Mesendoderm (in vitro differentiated cells): ENCODE data around the gene SCG3.

ENCODE experiments used
- DNase-seq: peaks from one replicate; pipeline ENCODE4 v3.0.0; 2013
- H2AK5ac ChIP-seq: 2 replicates; pipeline ENCODE4 v1.6.1; 2013; ENCODE audit warnings: low read length, inconsistent platforms
- H2BK120ac ChIP-seq: 2 replicates; pipeline ENCODE4 v1.6.1; 2013; ENCODE audit warnings: low read depth, mild to moderate bottlenecking, low read length, moderate library complexity, mixed read lengths
- H2BK15ac ChIP-seq: replicated peaks from 2 replicates; pipeline ENCODE4 v1.6.1; 2013; ENCODE audit warnings: low read depth, mild to moderate bottlenecking, moderate library complexity
- H2BK5ac ChIP-seq: 2 replicates; pipeline ENCODE4 v1.6.1; 2013; ENCODE audit warnings: low read length, inconsistent platforms
- H3K18ac ChIP-seq: 2 replicates; pipeline ENCODE4 v1.6.1; 2013; ENCODE audit warnings: mild to moderate bottlenecking, low read length, mixed read lengths
- H3K23ac ChIP-seq: one replicate; pipeline ENCODE4 v1.6.1; 2013; ENCODE audit warnings: low read length
- H3K27ac ChIP-seq: 2 replicates; pipeline ENCODE4 v1.5.1; 2013; ENCODE audit warnings: low read depth, mild to moderate bottlenecking, inconsistent platforms, low read length, moderate library complexity
- H3K27me3 ChIP-seq: 2 replicates; pipeline ENCODE4 v1.6.1; 2013; ENCODE audit warnings: low read length, control low read depth, mild to moderate bottlenecking, inconsistent platforms; ENCODE audit not compliant: insufficient read depth, poor library complexity
- H3K36me3 ChIP-seq: 2 replicates; pipeline ENCODE4 v1.6.1; 2013; ENCODE audit warnings: low read length, inconsistent platforms; ENCODE audit not compliant: control insufficient read depth, insufficient read depth
- H3K4ac ChIP-seq: one replicate; pipeline ENCODE4 v1.6.1; 2013; ENCODE audit warnings: low read depth, mild to moderate bottlenecking, low read length, moderate library complexity
- H3K4me1 ChIP-seq: 2 replicates; pipeline ENCODE4 v1.6.1; 2013; ENCODE audit warnings: low read depth, low read length, inconsistent platforms; ENCODE audit not compliant: control insufficient read depth
- H3K4me2 ChIP-seq: 2 replicates; pipeline ENCODE4 v1.6.1; 2013; ENCODE audit warnings: low read length
- H3K4me3 ChIP-seq: 2 replicates; pipeline ENCODE4 v1.5.1; 2013; ENCODE audit warnings: mild to moderate bottlenecking, low read length
- H3K56ac ChIP-seq: one replicate; pipeline ENCODE4 v1.6.1; 2013; ENCODE audit warnings: low read length
- H3K79me1 ChIP-seq: 2 replicates; pipeline ENCODE4 v1.6.1; 2013; ENCODE audit warnings: low read length, inconsistent platforms
- H3K79me2 ChIP-seq: 2 replicates; pipeline ENCODE4 v1.6.1; 2013; ENCODE audit warnings: mild to moderate bottlenecking, low read length; ENCODE audit not compliant: control insufficient read depth, insufficient read depth
- H3K9ac ChIP-seq: 2 replicates; pipeline ENCODE4 v1.6.1; 2013; ENCODE audit warnings: low read length, inconsistent platforms
- H4K5ac ChIP-seq: one replicate; pipeline ENCODE4 v1.6.1; 2013; ENCODE audit warnings: low read length
- H4K8ac ChIP-seq: one replicate; pipeline ENCODE4 v1.6.1; 2013; ENCODE audit warnings: low read depth, mild to moderate bottlenecking, control low read depth, low read length, moderate library complexity
- WGBS: extraction: QIAGEN DNeasy Blood & Tissue Kit; methylation state at CpG from one replicate; pipeline ENCODE4 v1.1.7; 2013; ENCODE audit warnings: low lambda C conversion rate, missing lambda C conversion rate; ENCODE audit not compliant: insufficient coverage; ENCODE audit errors: extremely low coverage; 5-methylcytosine and 5-hydroxymethylcytosine counted together

Gene SCG3

DNA sequence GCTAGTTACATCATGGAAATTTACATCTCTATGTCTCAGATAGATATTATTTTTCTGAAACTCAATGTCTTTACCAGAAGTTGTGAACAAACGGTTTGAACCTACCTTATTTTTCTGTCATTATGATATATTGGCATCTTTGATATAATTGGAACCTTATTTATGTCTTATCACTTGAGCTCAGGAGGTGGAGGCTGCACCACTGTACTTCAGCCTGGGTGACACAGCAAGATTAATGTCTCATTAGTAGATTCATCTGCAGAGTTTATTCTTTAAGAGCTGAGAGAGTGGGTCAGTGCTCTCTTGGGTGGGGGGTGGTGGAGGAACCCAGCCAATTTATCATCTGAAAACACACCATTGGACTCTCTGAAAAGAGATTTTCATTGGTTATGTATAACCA lies 21.4 kb downstream of the SCG3 start:
- no peak overlapping the region for H4K8ac ChIP-seq
- no peaks in the 10 kb centered on the region for H3K36me3 ChIP-seq
- H4K5ac ChIP-seq: no peak overlapping the region
- H2BK120ac ChIP-seq: no peak overlapping the region
- no peak overlapping the region for H3K27ac ChIP-seq
- no peak overlapping the region for H3K4me3 ChIP-seq
- H3K79me1 ChIP-seq: no peaks in the 10 kb centered on the region
- H3K79me2 ChIP-seq: no peaks in the 10 kb centered on the region
- no peak overlapping the region for H3K4me2 ChIP-seq
- H2BK15ac ChIP-seq: no peak overlapping the region
- H3K4ac ChIP-seq: no peak overlapping the region
- H2BK5ac ChIP-seq: no peak overlapping the region
- no peak for DNase-seq
- no peak overlapping the region for H3K9ac ChIP-seq
- H3K56ac ChIP-seq: no peak overlapping the region
- no CpG with 5 or more reads among the region's 1 CpG for WGBS
- H2AK5ac ChIP-seq: no peak overlapping the region
- no peaks in the 10 kb centered on the region for H3K4me1 ChIP-seq
- H3K18ac ChIP-seq: no peak overlapping the region
- H3K27me3 ChIP-seq: no peaks in the 10 kb centered on the region
- H3K23ac ChIP-seq: no peak overlapping the region

DNA sequence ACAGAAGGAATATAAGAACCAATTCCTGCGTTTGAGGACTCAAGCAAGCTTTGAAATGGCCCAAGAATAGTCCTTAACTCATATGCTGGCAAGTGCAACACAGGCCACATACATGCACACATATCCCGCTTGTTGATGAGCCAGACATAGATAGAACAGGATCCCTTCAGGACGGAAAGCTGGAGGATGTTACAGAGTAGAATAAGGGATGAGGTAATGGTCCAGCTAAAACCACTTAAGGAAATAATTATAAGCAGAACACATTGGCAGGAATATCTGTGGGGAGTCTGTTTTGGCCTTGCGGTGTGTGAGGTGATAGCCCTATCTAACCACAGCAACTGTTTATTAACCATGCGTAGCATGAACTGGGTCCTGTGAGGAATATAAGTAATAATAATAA lies 25.0 kb downstream of the SCG3 start:
- no peak for DNase-seq
- no peaks in the 10 kb centered on the region for H3K79me1 ChIP-seq
- H3K27ac ChIP-seq: no peak overlapping the region
- H2BK5ac ChIP-seq: no peak overlapping the region
- no CpG with 5 or more reads among the region's 5 CpGs for WGBS
- H3K4me2 ChIP-seq: no peak overlapping the region
- H3K56ac ChIP-seq: no peak overlapping the region
- no peak overlapping the region for H3K23ac ChIP-seq
- H3K79me2 ChIP-seq: no peaks in the 10 kb centered on the region
- no peak overlapping the region for H2BK120ac ChIP-seq
- no peak overlapping the region for H4K5ac ChIP-seq
- H3K4me3 ChIP-seq: no peak overlapping the region
- H4K8ac ChIP-seq: no peak overlapping the region
- no peak overlapping the region for H3K9ac ChIP-seq
- H2AK5ac ChIP-seq: no peak overlapping the region
- no peaks in the 10 kb centered on the region for H3K36me3 ChIP-seq
- H3K4ac ChIP-seq: no peak overlapping the region
- no peak overlapping the region for H2BK15ac ChIP-seq
- H3K27me3 ChIP-seq: no peaks in the 10 kb centered on the region
- no peaks in the 10 kb centered on the region for H3K4me1 ChIP-seq
- no peak overlapping the region for H3K18ac ChIP-seq

DNA sequence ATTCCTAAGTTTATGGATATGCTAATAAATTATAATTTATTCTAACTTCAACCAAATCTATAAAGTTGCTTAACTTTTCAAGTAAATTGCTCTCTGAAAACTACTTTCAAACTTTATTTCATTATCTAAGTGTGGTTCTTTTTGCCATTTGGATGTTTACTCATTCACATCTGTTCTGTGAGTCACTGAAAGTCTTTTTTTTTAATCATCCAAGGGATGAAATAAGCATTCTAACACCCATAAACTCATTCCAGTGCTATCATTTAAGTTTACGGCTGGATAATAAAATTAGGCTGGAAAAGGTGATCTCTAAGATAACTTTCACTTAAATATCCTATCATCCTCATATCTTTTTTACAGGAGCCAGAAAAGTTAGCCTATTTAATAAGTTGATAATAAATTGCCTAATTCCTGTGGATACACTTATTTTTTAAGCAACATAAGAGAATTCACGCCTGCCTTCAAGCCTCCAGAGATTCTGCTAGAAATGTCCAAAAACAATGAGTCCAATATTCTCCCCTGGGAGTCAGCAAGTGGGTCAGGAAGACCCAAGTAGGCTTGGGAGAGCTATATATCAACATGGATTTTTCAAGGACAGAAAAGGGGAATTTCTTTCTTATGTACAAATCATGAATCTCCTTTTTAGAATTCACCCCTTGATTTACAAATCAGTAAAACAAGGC lies 25.8 kb downstream of the SCG3 start:
- H2AK5ac ChIP-seq: no peak overlapping the region
- H3K4ac ChIP-seq: no peak overlapping the region
- no peaks in the 10 kb centered on the region for H3K36me3 ChIP-seq
- H3K18ac ChIP-seq: no peak overlapping the region
- no peak overlapping the region for H2BK15ac ChIP-seq
- H3K56ac ChIP-seq: no peak overlapping the region
- no peak overlapping the region for H3K27ac ChIP-seq
- DNase-seq: no peak
- H3K27me3 ChIP-seq: no peaks in the 10 kb centered on the region
- H3K4me2 ChIP-seq: no peak overlapping the region
- no peak overlapping the region for H2BK120ac ChIP-seq
- H3K4me1 ChIP-seq: no peaks in the 10 kb centered on the region
- no peak overlapping the region for H4K5ac ChIP-seq
- no peak overlapping the region for H2BK5ac ChIP-seq
- no peaks in the 10 kb centered on the region for H3K79me1 ChIP-seq
- no peak overlapping the region for H4K8ac ChIP-seq
- no peaks in the 10 kb centered on the region for H3K79me2 ChIP-seq
- no CpG with 5 or more reads among the region's 2 CpGs for WGBS
- H3K9ac ChIP-seq: no peak overlapping the region
- no peak overlapping the region for H3K4me3 ChIP-seq
- H3K23ac ChIP-seq: no peak overlapping the region

GRCh38 chr15:51708013-51708412 lies 26.7 kb downstream of the SCG3 start:
- Histone ChIP-seq H3K23ac (no peak overlapping the region), H3K27me3 (no peaks in the 10 kb centered on the region), H3K36me3 (no peaks in the 10 kb centered on the region), H2BK5ac (no peak overlapping the region), H4K8ac (no peak overlapping the region), H3K4me2 (no peak overlapping the region), H2BK120ac (no peak overlapping the region), H3K9ac (no peak overlapping the region), H4K5ac (no peak overlapping the region), H3K27ac (no peak overlapping the region), H3K4ac (no peak overlapping the region), H3K4me1 (no peaks in the 10 kb centered on the region), H3K79me2 (no peaks in the 10 kb centered on the region), H3K56ac (no peak overlapping the region), H3K18ac (no peak overlapping the region), H2AK5ac (no peak overlapping the region), H2BK15ac (no peak overlapping the region), H3K4me3 (no peak overlapping the region), H3K79me1 (no peaks in the 10 kb centered on the region)
- no peak for DNase-seq
- no CpG with 5 or more reads among the region's 5 CpGs for WGBS

DNA sequence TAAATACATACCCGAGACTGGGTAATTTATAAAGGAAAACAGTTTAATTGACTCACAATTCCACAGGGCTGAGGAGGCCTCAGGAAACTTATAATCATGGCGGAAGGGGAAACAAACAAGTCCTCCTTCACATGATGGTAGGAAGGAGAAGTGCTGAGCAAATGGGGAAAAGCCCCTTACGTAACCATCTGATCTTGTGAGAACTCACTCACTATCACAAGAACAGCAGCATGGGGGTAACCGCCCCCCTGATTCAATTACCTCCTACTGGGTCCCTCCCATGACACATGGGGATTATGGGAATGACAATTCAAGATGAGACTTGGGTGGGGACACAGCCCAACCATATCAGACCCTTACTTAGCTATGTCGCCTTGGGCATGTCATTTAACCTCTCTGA lies 27.7 kb downstream of the SCG3 start:
- no peak overlapping the region for H2BK5ac ChIP-seq
- no peak overlapping the region for H3K4me3 ChIP-seq
- H3K4me1 ChIP-seq: no peaks in the 10 kb centered on the region
- no CpG with 5 or more reads among the region's 5 CpGs for WGBS
- no peaks in the 10 kb centered on the region for H3K27me3 ChIP-seq
- H3K79me2 ChIP-seq: no peaks in the 10 kb centered on the region
- no peak overlapping the region for H3K56ac ChIP-seq
- no peak overlapping the region for H3K4ac ChIP-seq
- H2BK15ac ChIP-seq: no peak overlapping the region
- no peak overlapping the region for H2BK120ac ChIP-seq
- DNase-seq: no peak
- H3K79me1 ChIP-seq: no peaks in the 10 kb centered on the region
- H2AK5ac ChIP-seq: no peak overlapping the region
- no peaks in the 10 kb centered on the region for H3K36me3 ChIP-seq
- no peak overlapping the region for H4K8ac ChIP-seq
- H3K9ac ChIP-seq: no peak overlapping the region
- H3K4me2 ChIP-seq: no peak overlapping the region
- no peak overlapping the region for H4K5ac ChIP-seq
- no peak overlapping the region for H3K23ac ChIP-seq
- H3K18ac ChIP-seq: no peak overlapping the region
- no peak overlapping the region for H3K27ac ChIP-seq

DNA sequence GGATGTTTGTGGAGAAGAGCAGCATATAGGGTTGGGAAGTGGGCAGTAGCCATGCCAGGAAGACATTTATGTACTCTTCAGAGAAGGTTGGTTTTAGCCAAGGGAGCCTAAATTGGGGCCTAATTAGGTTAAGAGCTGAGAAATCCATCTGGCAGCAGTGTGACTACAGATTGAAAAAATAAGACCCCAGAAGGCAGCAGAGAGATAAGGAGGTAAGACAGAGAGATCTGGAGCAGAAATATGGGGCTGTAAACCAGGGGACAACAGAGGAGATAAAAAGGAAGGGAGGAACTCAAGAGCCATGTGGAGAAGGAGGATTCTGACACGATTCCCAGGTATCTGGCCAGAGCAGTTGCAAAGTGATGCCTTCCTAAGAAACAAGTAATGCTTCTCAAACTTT lies 32.9 kb downstream of the SCG3 start:
- no peak overlapping the region for H3K4me2 ChIP-seq
- WGBS: no CpG with 5 or more reads among the region's 1 CpG
- H3K4me1 ChIP-seq: no peaks in the 10 kb centered on the region
- H3K79me2 ChIP-seq: no peaks in the 10 kb centered on the region
- H3K56ac ChIP-seq: no peak overlapping the region
- no peak overlapping the region for H2AK5ac ChIP-seq
- H3K23ac ChIP-seq: no peak overlapping the region
- H3K36me3 ChIP-seq: no peaks in the 10 kb centered on the region
- H3K79me1 ChIP-seq: no peaks in the 10 kb centered on the region
- H3K27me3 ChIP-seq: no peaks in the 10 kb centered on the region
- H3K9ac ChIP-seq: no peak overlapping the region
- no peak overlapping the region for H2BK5ac ChIP-seq
- H2BK15ac ChIP-seq: no peak overlapping the region
- H4K8ac ChIP-seq: no peak overlapping the region
- H3K27ac ChIP-seq: no peak overlapping the region
- H3K18ac ChIP-seq: no peak overlapping the region
- DNase-seq: no peak
- H4K5ac ChIP-seq: no peak overlapping the region
- H3K4me3 ChIP-seq: no peak overlapping the region
- H2BK120ac ChIP-seq: no peak overlapping the region
- H3K4ac ChIP-seq: no peak overlapping the region
